Memory B cell (primary cell): Measurements from ENCODE around the gene SULT2B1.
A peak's percentile ranks its signal among the peaks of the same experiment; 100 is the strongest.

Experiments used
- ATAC-seq: fragments of 150-1000 bp; cut with Tn5 transposase; 2 replicates; pipeline ENCODE4 v1.10.0; 2021; ENCODE audit warnings: low read depth, mild to moderate bottlenecking, moderate library complexity
- DNase-seq, 2 donors: peaks; one replicate each; pipeline ENCODE4 v3.0.0; 2022; ENCODE audit warnings: low spot score in 2 of 2
- H3K27ac Mint-ChIP-seq: one replicate; pipeline ENCODE4 v1.8.0; 2022; ENCODE audit warnings: mild to moderate bottlenecking, moderate library complexity, mixed read lengths
- H3K27me3 Mint-ChIP-seq: one replicate; pipeline ENCODE4 v1.8.0; 2022; ENCODE audit warnings: mixed read lengths
- H3K36me3 Mint-ChIP-seq: one replicate; pipeline ENCODE4 v1.8.0; 2022; ENCODE audit warnings: mild to moderate bottlenecking, mixed read lengths
- H3K4me1 Mint-ChIP-seq: one replicate; pipeline ENCODE4 v1.8.0; 2022; ENCODE audit warnings: mixed read lengths
- H3K4me3 Mint-ChIP-seq: one replicate; pipeline ENCODE4 v1.8.0; 2022; ENCODE audit warnings: mild to moderate bottlenecking, moderate library complexity, mixed read lengths
- H3K9me3 Mint-ChIP-seq: one replicate; pipeline ENCODE4 v1.8.0; 2022; ENCODE audit warnings: mixed read lengths

Gene SULT2B1

DNA sequence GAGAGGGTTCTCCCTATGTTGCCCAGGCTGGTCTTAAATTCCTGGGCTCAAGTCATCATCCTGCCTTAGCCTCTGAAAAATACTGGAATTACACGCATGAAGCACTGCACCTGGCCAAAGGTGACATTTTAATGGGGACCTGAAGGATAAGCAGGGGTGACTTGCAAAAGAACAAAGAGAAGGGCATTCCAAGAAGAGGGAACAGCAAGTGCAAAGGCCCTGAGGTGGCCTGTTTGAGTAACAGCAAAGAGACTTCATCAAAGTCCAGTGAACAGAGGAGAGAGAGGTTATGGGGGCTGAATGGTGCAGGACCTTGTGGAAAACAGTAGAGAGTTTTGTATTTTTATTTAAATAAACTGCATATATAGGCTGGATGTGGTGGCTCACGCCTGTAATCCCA lies 89.9 kb downstream of the SULT2B1 start:
- Mint-ChIP-seq H3K36me3 (peaks cover 10% of the 10 kb centered on the region), H3K4me3 (no peak overlapping the region), H3K27ac (peak overlapping the region; percentile 62), H3K4me1 (peaks cover 43% of the 10 kb centered on the region), H3K9me3 (peaks cover 3% of the 10 kb centered on the region), H3K27me3 (no peaks in the 10 kb centered on the region)
- DNase-seq (no peak), ATAC-seq (no peak)

DNA sequence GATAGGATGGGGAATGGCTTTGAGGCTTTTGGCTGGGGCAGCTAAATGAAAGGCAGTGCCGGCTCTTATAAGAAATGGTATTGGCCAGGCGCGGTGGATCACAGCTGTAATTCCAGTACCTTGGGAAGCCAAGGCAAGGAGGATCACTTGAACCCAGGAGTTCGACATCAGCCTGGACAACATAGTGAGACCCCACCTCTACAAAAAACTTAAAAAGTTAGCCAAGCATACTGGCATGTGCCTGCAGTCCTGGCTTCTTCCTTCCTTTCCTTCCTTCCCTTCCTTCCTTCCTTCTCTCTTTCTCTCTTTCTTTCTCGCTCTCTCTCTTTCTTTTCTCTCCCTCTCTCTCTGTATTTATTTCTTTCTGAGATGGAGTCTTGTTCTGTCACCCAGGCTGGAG lies 90.9 kb downstream of the SULT2B1 start:
- peaks cover 45% of the 10 kb centered on the region for H3K4me1 Mint-ChIP-seq
- peaks cover 10% of the 10 kb centered on the region for H3K36me3 Mint-ChIP-seq
- H3K27ac Mint-ChIP-seq, result no peak overlapping the region
- ATAC-seq, result no peak
- H3K27me3 Mint-ChIP-seq, result no peaks in the 10 kb centered on the region
- H3K9me3 Mint-ChIP-seq, result peaks cover 3% of the 10 kb centered on the region
- DNase-seq, result no peak
- H3K4me3 Mint-ChIP-seq, result no peak overlapping the region

DNA sequence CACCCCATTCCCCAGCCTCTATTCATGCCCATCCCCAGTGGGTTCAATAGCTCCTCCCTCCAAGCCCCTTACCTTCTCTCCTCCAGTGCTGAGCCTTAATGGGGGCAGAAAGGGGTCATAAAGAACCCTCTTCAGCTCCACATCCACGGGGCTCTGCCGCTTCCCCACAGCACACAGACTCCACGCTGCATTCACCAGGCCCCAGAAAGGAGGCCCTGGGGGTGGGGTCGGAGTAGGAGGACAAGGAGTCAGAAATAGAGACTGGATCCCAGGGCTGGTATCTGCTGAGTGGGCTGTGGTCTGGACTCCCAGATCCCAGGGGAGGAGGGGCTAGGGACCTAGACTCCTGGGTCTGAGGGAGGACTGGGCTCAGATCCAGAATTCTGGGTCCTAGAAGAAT lies 92.4 kb downstream of the SULT2B1 start:
- H3K27ac Mint-ChIP-seq, result no peak overlapping the region
- H3K27me3 Mint-ChIP-seq, result no peaks in the 10 kb centered on the region
- no peaks in the 10 kb centered on the region for H3K9me3 Mint-ChIP-seq
- H3K4me1 Mint-ChIP-seq, result peaks cover 37% of the 10 kb centered on the region
- ATAC-seq (no peak), DNase-seq (no peak)
- H3K36me3 Mint-ChIP-seq, result peaks cover 5% of the 10 kb centered on the region
- peak overlapping the region; percentile 11 for H3K4me3 Mint-ChIP-seq

DNA sequence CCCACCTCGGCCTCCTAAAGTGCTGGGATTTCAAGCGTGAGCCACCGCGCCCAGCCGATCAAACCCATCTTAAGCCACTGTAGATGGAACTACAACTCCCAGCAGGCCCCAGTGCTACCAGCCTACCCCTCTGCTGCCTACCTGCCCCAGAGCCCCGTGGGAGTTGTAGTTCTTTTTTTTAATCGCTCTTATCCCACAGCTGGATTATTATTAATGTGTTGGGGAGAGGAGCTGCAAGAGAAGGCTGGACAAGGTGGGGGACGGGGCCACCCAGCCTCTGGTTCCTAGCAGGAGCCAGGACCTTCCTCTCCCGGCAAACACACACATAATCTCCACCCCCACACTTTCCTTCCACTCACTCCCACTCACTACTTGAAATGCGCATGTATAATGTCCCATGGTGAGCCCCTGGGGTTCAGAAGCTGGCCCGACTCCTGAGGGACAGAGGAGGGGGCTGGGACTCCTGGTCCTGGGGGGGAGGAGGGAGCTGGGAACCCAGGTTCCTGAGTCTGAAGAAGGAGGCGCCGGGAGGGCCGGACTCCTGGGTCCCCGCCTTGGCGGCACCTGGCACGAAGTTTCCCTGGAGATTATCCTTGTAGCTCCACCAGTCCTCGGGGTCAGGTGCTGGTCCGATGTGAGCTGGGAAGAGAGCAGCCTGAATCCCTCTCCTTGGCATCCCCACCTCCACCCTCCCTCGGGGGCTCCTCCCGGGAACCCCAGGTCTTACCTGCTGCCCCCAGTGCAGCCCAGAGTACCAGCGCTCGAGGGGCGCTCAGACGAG lies 93.1 kb downstream of the SULT2B1 start:
- no peaks in the 10 kb centered on the region for H3K9me3 Mint-ChIP-seq
- peaks cover 4% of the 10 kb centered on the region for H3K36me3 Mint-ChIP-seq
- H3K4me3 Mint-ChIP-seq, result peak overlapping the region; percentile 97
- peak; percentile 62 for ATAC-seq
- DNase-seq, result peak; percentile 73 to 75
- peak overlapping the region; percentile 93 for H3K27ac Mint-ChIP-seq
- peaks cover 36% of the 10 kb centered on the region for H3K4me1 Mint-ChIP-seq
- H3K27me3 Mint-ChIP-seq, result no peaks in the 10 kb centered on the region

DNA sequence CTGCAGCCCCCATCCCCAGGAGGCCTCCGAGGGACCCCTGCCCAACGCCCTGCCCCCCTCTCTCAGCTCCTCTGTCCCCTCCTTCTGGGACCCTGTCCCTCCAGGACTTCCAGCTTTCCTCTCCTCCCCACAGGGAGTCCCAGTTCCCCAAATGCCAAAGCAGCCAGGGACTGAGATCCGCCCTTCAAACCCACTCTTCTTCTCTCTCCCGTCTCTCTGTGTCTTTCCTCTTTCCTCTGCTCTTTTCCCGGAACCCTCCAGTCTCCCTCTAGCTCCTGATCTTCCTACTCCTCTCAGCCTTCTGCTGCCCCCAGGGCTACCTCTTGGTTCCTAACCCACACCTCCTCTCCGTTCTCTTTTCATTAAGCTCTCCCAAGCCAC lies 93.6 kb downstream of the SULT2B1 start:
- peaks cover 3% of the 10 kb centered on the region for H3K36me3 Mint-ChIP-seq
- ATAC-seq, result no peak
- H3K27me3 Mint-ChIP-seq, result no peaks in the 10 kb centered on the region
- no peaks in the 10 kb centered on the region for H3K9me3 Mint-ChIP-seq
- H3K4me1 Mint-ChIP-seq, result peaks cover 35% of the 10 kb centered on the region
- no peak for DNase-seq
- H3K4me3 Mint-ChIP-seq, result peak overlapping the region; percentile 97
- peak overlapping the region; percentile 93 for H3K27ac Mint-ChIP-seq

DNA sequence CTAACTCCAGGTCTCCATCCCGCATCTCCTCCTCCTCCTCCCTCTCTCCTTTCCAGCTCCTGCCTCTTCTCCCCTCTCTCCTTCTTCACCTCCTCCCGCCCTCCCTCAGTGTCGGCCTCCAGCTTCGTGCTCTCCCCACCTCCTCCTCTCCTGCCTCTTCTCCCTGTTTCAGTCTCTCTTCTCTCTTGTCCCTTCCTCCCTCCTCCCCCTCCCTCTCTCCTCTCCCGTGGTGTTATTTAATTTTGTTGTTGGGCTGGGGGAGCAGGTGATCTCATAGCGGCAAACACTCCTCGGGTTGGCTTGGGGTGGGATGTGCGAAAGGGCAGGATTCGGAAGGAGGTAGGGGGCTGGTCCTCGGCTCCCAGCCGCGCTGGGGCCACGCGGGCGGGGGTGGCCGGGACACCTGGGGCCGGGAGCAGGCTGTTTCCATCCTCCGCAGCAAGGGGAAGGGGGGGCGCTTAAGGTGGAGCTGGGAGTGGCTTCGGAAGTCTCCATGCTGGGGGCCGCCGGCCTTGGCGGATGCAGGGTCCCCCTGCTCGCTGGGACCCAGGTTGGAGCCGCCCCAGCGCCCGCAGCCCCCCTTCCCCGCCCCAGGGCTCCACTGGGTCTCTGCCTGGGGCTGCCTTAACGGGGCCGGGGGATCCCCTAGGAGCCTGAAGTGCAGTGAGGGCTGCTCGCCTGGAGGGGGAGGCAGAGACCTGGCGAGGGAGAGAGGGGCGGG lies 94.2 kb downstream of the SULT2B1 start, which contains the start of gene CA11:
CA11 (minus strand) TSS at position 187 of the 721 bp plus-strand sequence. CDS start 555 bp downstream, outside the sequence.
- peak; percentile 77 for ATAC-seq
- Mint-ChIP-seq H3K4me1 (peaks cover 37% of the 10 kb centered on the region), H3K27me3 (no peaks in the 10 kb centered on the region), H3K9me3 (no peaks in the 10 kb centered on the region), H3K36me3 (peaks cover 3% of the 10 kb centered on the region), H3K4me3 (peak within 1 kb of the TSS; percentile 97), H3K27ac (peak within 1 kb of the TSS; percentile 93)
- peak; percentile 93 to 98 for DNase-seq

DNA sequence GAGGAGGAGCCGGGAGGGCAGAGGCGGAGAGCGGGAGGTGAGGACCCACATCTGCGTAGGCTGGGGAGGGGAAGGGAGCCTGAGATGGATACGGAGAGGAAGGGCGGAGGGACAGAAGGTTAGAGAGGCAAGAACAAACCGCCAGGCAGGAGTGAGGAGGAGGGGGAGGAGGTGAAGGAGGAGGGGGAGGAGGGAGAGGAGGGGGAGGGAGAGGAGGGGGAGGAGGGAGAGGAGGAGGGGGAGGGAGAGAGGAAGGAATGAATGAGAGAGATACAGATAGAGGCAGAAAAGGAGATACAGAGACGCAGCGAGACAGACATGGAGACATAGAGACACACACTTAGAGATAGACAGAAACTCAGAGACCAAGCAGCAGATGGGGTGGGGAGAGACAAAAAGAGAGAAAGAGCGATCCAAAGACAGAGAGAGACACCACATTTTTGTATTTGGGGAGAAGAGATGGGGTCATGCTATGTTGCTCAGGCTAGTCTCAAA lies 94.8 kb downstream of the SULT2B1 start:
- Mint-ChIP-seq H3K27ac (peak overlapping the region; percentile 93), H3K9me3 (no peaks in the 10 kb centered on the region), H3K4me1 (peaks cover 38% of the 10 kb centered on the region), H3K4me3 (peak overlapping the region; percentile 97), H3K36me3 (peaks cover 2% of the 10 kb centered on the region), H3K27me3 (no peaks in the 10 kb centered on the region)
- ATAC-seq, result no peak
- DNase-seq, result no peak

DNA sequence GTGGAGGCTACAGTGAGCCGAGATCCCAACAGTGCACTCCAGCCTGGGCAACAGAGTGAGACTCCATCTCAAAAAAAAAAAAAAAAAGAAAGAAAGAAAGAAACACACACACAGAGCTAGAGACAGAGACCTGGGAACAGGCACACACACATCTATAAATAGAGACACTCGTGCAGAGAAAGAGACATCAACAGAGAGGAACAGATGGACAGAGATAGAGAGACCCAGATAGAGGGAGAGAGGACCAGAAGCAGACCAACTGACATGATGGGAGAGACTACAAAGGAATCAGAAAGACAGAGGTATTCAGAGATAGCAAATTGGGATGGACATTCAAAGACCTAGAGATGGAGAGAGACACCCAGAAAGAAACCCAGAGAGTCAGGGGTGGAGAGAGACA lies 96.2 kb downstream of the SULT2B1 start:
- no peak for ATAC-seq
- Mint-ChIP-seq H3K4me3 (peak overlapping the region; percentile 44), H3K4me1 (peaks cover 40% of the 10 kb centered on the region), H3K36me3 (no peaks in the 10 kb centered on the region), H3K27me3 (no peaks in the 10 kb centered on the region), H3K27ac (peak overlapping the region; percentile 76), H3K9me3 (no peaks in the 10 kb centered on the region)
- no peak for DNase-seq
